Neural cell (in vitro differentiated cells): ENCODE results near the gene RNGTT.

Experiments
- EP300 ChIP-seq: fragments of 450-650 bp; conservative IDR thresholded peaks from 2 replicates; pipeline ENCODE4 v1.6.1; 2014; ENCODE audit warnings: antibody characterized with exemption, mild to moderate bottlenecking, moderate library complexity; ENCODE audit not compliant: poor library complexity, severe bottlenecking
- EZH2 ChIP-seq: fragments of 200-600, 300-800 bp; shearing (Covaris generic), sonication (generic); IDR thresholded peaks from 2 replicates; pipeline ENCODE4 v1.6.1; 2014; ENCODE audit warnings: antibody characterized with exemption, low read length, borderline replicate concordance, mild to moderate bottlenecking; ENCODE audit not compliant: insufficient read depth, poor library complexity, severe bottlenecking
- MXI1 ChIP-seq: fragments of 450-650 bp; conservative IDR thresholded peaks from 2 replicates; pipeline ENCODE4 v1.6.1; 2014; ENCODE audit warnings: antibody characterized with exemption, mild to moderate bottlenecking; ENCODE audit not compliant: poor library complexity, severe bottlenecking
- POLR2AphosphoS5 ChIP-seq: IDR thresholded peaks from 2 replicates; pipeline ENCODE4 v1.6.1; 2012
- RAD21 ChIP-seq: fragments of 450-650 bp; conservative IDR thresholded peaks from 2 replicates; pipeline ENCODE4 v1.6.1; 2014; ENCODE audit warnings: antibody characterized with exemption, mild to moderate bottlenecking, moderate library complexity
- REST ChIP-seq: IDR thresholded peaks from 2 replicates; pipeline ENCODE4 v1.6.1; 2012; ENCODE audit warnings: borderline replicate concordance
- SMC3 ChIP-seq: fragments of 450-650 bp; conservative IDR thresholded peaks from 2 replicates; pipeline ENCODE4 v1.6.1; 2014; ENCODE audit warnings: antibody characterized with exemption, mild to moderate bottlenecking, moderate library complexity; ENCODE audit not compliant: poor library complexity
- TAF1 ChIP-seq: IDR thresholded peaks from 2 replicates; pipeline ENCODE4 v1.6.1; 2012; ENCODE audit warnings: low read depth
- TF ChIP-seq, protein P1 (sequence below): fragments of 450-650 bp; IDR thresholded peaks from 2 replicates; pipeline ENCODE4 v1.5.1; 2014; ENCODE audit warnings: antibody characterized with exemption, mild to moderate bottlenecking, moderate library complexity; ENCODE audit not compliant: poor library complexity, severe bottlenecking

DNA sequence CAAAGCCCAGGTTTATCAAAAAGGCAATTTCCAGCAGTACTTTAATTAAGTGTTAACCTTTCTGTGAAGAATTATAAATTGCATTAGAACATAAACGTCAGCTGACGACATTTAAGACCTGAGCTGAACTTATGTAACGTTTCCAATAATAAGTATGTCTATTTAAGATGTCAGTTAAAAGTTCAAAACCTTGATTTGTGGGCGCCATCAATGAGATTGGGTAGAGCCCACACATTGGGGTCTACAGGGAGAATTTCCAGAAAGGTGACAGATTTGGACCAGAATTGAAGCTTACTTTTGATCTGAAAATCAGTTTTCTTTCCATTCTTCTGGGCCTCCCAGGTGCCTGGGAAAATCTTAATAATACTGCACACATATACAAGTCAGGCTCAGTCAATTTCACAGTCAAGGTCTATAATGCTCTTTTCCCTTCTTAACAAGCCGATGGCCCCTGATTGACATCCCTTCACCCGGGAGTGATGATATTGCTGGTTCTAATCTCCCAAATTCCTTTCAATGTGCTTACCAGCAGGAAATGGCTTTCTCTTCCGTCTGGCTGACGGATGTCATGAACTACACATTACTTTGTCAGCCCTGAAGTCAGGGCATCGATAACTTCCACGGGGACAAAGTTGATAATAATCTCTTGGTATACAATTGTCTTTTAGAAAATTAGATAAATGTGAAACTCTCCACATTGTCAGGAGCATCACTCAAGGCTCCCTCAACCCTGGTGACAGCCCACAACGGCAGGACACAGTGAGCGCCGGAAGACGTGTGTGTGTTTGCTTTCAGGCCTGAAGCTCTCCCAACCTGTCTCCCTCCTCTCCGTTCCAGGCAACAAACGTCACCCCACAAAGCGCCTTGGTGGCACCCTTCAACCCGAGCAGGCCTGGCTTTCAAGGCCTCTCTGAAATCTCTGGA is 400.8 kb downstream of the RNGTT start:
- TF ChIP-seq EZH2 (no peak), EP300 (peak; percentile 88), MXI1 (no peak), POLR2AphosphoS5 (peak; percentile 58), TAF1 (no peak), REST (no peak), RAD21 (no peak), SMC3 (no peak)
- TF ChIP-seq, protein P1, sequence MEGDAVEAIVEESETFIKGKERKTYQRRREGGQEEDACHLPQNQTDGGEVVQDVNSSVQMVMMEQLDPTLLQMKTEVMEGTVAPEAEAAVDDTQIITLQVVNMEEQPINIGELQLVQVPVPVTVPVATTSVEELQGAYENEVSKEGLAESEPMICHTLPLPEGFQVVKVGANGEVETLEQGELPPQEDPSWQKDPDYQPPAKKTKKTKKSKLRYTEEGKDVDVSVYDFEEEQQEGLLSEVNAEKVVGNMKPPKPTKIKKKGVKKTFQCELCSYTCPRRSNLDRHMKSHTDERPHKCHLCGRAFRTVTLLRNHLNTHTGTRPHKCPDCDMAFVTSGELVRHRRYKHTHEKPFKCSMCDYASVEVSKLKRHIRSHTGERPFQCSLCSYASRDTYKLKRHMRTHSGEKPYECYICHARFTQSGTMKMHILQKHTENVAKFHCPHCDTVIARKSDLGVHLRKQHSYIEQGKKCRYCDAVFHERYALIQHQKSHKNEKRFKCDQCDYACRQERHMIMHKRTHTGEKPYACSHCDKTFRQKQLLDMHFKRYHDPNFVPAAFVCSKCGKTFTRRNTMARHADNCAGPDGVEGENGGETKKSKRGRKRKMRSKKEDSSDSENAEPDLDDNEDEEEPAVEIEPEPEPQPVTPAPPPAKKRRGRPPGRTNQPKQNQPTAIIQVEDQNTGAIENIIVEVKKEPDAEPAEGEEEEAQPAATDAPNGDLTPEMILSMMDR = no peak
